Measurements from ENCODE around the gene RAET1G.
"Not testable (repeated sequence)": the region's sequence is repeated elsewhere in the genome, so short reads cannot be mapped to it uniquely, and the experiment has no call there.

Gene RAET1G

GRCh38 chr6:149954328-149954983 is 31.5 kb upstream of the RAET1G start:
- not testable (repeated sequence) for DNase-seq (ENCODE audit: low read depth, low spot score)

GRCh38 chr6:149953934-149954327 is 31.0 kb upstream of the RAET1G start:
- DNase-seq (ENCODE audit: low read depth, low spot score) = not testable (repeated sequence)

- not testable (repeated sequence) for DNase-seq (ENCODE audit: low read depth, low spot score)
Measured at GRCh38 chr6:149953390-149953789, 30.5 kb upstream of the RAET1G start.

GRCh38 chr6:149951626-149952025 is 28.7 kb upstream of the RAET1G start:
- no peak for DNase-seq (ENCODE audit: low read depth, low spot score)

- DNase-seq (ENCODE audit: low read depth, low spot score) = no peak
Measured at GRCh38 chr6:149951096-149951495, 28.2 kb upstream of the RAET1G start.

- no peak for DNase-seq (ENCODE audit: low read depth, low spot score)
Measured at GRCh38 chr6:149950423-149950822, 27.5 kb upstream of the RAET1G start.

GRCh38 chr6:149948616-149949015 is 25.7 kb upstream of the RAET1G start:
- DNase-seq (ENCODE audit: low read depth, low spot score) = no peak

- DNase-seq (ENCODE audit: low read depth, low spot score) = no peak
Measured at GRCh38 chr6:149948011-149948410, 25.1 kb upstream of the RAET1G start.

GRCh38 chr6:149947533-149947932 is 24.6 kb upstream of the RAET1G start:
- not testable (repeated sequence) for DNase-seq (ENCODE audit: low read depth, low spot score)

GRCh38 chr6:149946631-149947030 is 23.7 kb upstream of the RAET1G start:
- not testable (repeated sequence) for DNase-seq (ENCODE audit: low read depth, low spot score)

GRCh38 chr6:149945276-149945675 is 22.4 kb upstream of the RAET1G start:
- DNase-seq (ENCODE audit: low read depth, low spot score) = not testable (repeated sequence)

- DNase-seq (ENCODE audit: low read depth, low spot score) = not testable (repeated sequence)
Measured at GRCh38 chr6:149943321-149943720, 20.4 kb upstream of the RAET1G start.

- no peak for DNase-seq (ENCODE audit: low read depth, low spot score)
Measured at GRCh38 chr6:149942461-149942829, 19.5 kb upstream of the RAET1G start.

GRCh38 chr6:149941583-149942460 is 18.9 kb upstream of the RAET1G start, which contains the start of gene ULBP2:
ULBP2 (plus strand) TSS chr6:149942014; CDS start chr6:149942073, 59 bp downstream.
- peak; percentile 73 for DNase-seq (ENCODE audit: low read depth, low spot score)

GRCh38 chr6:149940672-149940982 is 17.7 kb upstream of the RAET1G start:
- DNase-seq (ENCODE audit: low read depth, low spot score) = no peak

- no peak for DNase-seq (ENCODE audit: low read depth, low spot score)
Measured at GRCh38 chr6:149939909-149940671, 17.2 kb upstream of the RAET1G start.

- DNase-seq (ENCODE audit: low read depth, low spot score) = no peak
Measured at GRCh38 chr6:149939356-149939648, 16.4 kb upstream of the RAET1G start.

GRCh38 chr6:149938571-149939355 is 15.8 kb upstream of the RAET1G start:
- peak; percentile 25 for DNase-seq (ENCODE audit: low read depth, low spot score)

GRCh38 chr6:149938013-149938570 is 15.2 kb upstream of the RAET1G start:
- DNase-seq (ENCODE audit: low read depth, low spot score) = not testable (repeated sequence)

- DNase-seq (ENCODE audit: low read depth, low spot score) = no peak
Measured at GRCh38 chr6:149936743-149937142, 13.8 kb upstream of the RAET1G start.

GRCh38 chr6:149935668-149936067 is 12.7 kb upstream of the RAET1G start:
- DNase-seq (ENCODE audit: low read depth, low spot score) = no peak
